ENCODE data around the gene MAPK7. TPM values are rescaled to one million over a fixed set of nuclear protein-coding genes. Genes with fewer than 3 reads are reported as not detected.
A peak's percentile ranks its signal among the peaks of the same experiment; 100 is the strongest.

Gene MAPK7
- total and polyA plus RNA-seq, 2 of the 8 experiments (the other 6 are each of a cell fraction or from before 2014, with no cell fraction given) = 15.2 to 28.1 TPM

- TF ChIP-seq CHD7 (IDR thresholded peaks at IDR 0.05; ENCODE audit: insufficient replicate concordance, low read length) (no peak), SIN3A (conservative IDR thresholded peaks at IDR 0.05 in 1 of 2, IDR thresholded peaks at IDR 0.05 in 1 of 2; ENCODE audit: low read depth in 1 of 2, low read length in 2 of 2) (0 out of 4 replicates have a peak, but pooled peaks of 1 of the 2 experiments have one; percentile 8), CEBPB (IDR thresholded peaks at IDR 0.05; ENCODE audit: low read depth, low read length) (no peak)
Observed at GRCh38 chr17:19361944-19362276, 16.4 kb upstream of the MAPK7 start (continued).

Data from H1 (cell line).